ENCODE measurements around the gene BRINP1. TPM values are rescaled to one million over a fixed set of nuclear protein-coding genes. Genes with fewer than 3 reads are reported as not detected.

Gene BRINP1, protein sequence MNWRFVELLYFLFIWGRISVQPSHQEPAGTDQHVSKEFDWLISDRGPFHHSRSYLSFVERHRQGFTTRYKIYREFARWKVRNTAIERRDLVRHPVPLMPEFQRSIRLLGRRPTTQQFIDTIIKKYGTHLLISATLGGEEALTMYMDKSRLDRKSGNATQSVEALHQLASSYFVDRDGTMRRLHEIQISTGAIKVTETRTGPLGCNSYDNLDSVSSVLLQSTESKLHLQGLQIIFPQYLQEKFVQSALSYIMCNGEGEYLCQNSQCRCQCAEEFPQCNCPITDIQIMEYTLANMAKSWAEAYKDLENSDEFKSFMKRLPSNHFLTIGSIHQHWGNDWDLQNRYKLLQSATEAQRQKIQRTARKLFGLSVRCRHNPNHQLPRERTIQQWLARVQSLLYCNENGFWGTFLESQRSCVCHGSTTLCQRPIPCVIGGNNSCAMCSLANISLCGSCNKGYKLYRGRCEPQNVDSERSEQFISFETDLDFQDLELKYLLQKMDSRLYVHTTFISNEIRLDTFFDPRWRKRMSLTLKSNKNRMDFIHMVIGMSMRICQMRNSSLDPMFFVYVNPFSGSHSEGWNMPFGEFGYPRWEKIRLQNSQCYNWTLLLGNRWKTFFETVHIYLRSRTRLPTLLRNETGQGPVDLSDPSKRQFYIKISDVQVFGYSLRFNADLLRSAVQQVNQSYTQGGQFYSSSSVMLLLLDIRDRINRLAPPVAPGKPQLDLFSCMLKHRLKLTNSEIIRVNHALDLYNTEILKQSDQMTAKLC
- total RNA-seq (2022; extraction: Qiagen RNA extraction; ENCODE audit: low read depth): 0.13 to 0.22 TPM (median 0.14 TPM) in 5 replicates

GRCh38 chr9:119368681-119369581 is at the start of gene BRINP1:
BRINP1 (minus strand) TSS chr9:119369435; CDS start chr9:119313355, 56,080 bp downstream.

Measured in A549 treated with CpdA at 1 μM for 4 hours (cell line).